Endothelial cell of umbilical vein (primary cell): Measurements from ENCODE around the gene MTHFR. TPM values are rescaled to one million over a fixed set of nuclear protein-coding genes. Genes with fewer than 3 reads are reported as not detected.

ENCODE experiments used
- BruUV-seq: library from RNA; stranded (reverse); fragments of 400-500 nt; replicated peaks from 2 replicates; lab custom pipeline; 2021; lab: Mats Ljungman, UMichigan
- CTCF ChIA-PET: fragments of 300-600, 350-600 bp; sonication (Branson Sonifier 250); formaldehyde crosslinking; loops from one replicate; lab custom pipeline; 2021; ENCODE audit warnings: antibody characterized with exemption, inconsistent platforms; lab: Charles Lee
- POLR2A ChIA-PET: fragments of 300-600, 350-600 bp; sonication (Branson Sonifier 250); formaldehyde crosslinking; loops from one replicate; lab custom pipeline; 2021; ENCODE audit warnings: antibody characterized with exemption, inconsistent platforms; lab: Charles Lee
- DNase-seq: peaks from one replicate; pipeline ENCODE4 v3.0.0-alpha.2; 2011; ENCODE audit warnings: low read depth, low spot score
- FAIRE-seq: peaks from 2 replicates; lab custom pipeline; 2011; peaks lifted over from hg19 to GRCh38; lab: Jason Lieb, UNC
- H2AFZ ChIP-seq: 2 replicates; pipeline ENCODE4 v1.6.0; 2012; ENCODE audit warnings: low read depth, low read length, control low read depth, inconsistent platforms
- H3K27ac ChIP-seq: 2 replicates; pipeline ENCODE4 v1.5.1; 2011; ENCODE audit warnings: low read depth, mild to moderate bottlenecking, control low read depth, low read length, moderate library complexity; ENCODE audit not compliant: insufficient read depth
- H3K27me3 ChIP-seq, 2 experiments: 2 replicates each; pipeline versions ENCODE4 v1.6.0 to v1.6.1; 2011; ENCODE audit warnings: low read length in 2 of 2, mixed read lengths in 1 of 2; ENCODE audit not compliant: control insufficient read depth in 2 of 2, insufficient read depth in 2 of 2
- H3K36me3 ChIP-seq, 2 experiments: 2 replicates in 1 of 2; 3 replicates in 1 of 2; pipeline ENCODE4 v1.5.1; 2011; ENCODE audit warnings: low read length in 2 of 2, mild to moderate bottlenecking in 1 of 2, moderate library complexity in 1 of 2; ENCODE audit not compliant: control insufficient read depth in 2 of 2, insufficient read depth in 2 of 2; ENCODE audit errors: extremely low read depth in 1 of 2
- H3K4me1 ChIP-seq: 3 replicates; pipeline ENCODE4 v1.5.1; 2011; ENCODE audit warnings: mild to moderate bottlenecking, low read length; ENCODE audit not compliant: control insufficient read depth, insufficient read depth; ENCODE audit errors: extremely low read depth
- H3K4me2 ChIP-seq: 2 replicates; pipeline ENCODE4 v1.6.1; 2011; ENCODE audit warnings: low read length, control low read depth, mixed read lengths; ENCODE audit not compliant: insufficient read depth
- H3K4me3 ChIP-seq, 3 experiments: fragments of 200-600 bp in 1 of 3; sonication (generic), shearing (Covaris generic) in 1 of 3; replicated peaks in 1 of 3; 2 replicates each; pipeline ENCODE4 v1.5.1; 2011 to 2016; ENCODE audit warnings: control low read depth in 3 of 3, low read length in 3 of 3, mild to moderate bottlenecking in 2 of 3, inconsistent platforms in 1 of 3, low read depth in 1 of 3, moderate library complexity in 1 of 3; ENCODE audit not compliant: insufficient read depth in 1 of 3
- H3K79me2 ChIP-seq: 2 replicates; pipeline ENCODE4 v1.6.0; 2012; ENCODE audit warnings: low read length, inconsistent platforms; ENCODE audit not compliant: control insufficient read depth, insufficient read depth
- H3K9ac ChIP-seq: replicated peaks from 2 replicates; pipeline ENCODE3; 2011; ENCODE audit warnings: low read length, control low read depth; ENCODE audit not compliant: insufficient read depth; ENCODE audit errors: extremely low read depth
- H3K9me1 ChIP-seq: replicated peaks from 3 replicates; pipeline ENCODE4 v1.6.0; 2011; ENCODE audit warnings: mild to moderate bottlenecking, low read length; ENCODE audit not compliant: control insufficient read depth, insufficient read depth; ENCODE audit errors: extremely low read depth
- H3K9me3 ChIP-seq: replicated peaks from 2 replicates; pipeline ENCODE4 v1.5.1; 2012; ENCODE audit warnings: low read length, inconsistent platforms; ENCODE audit not compliant: control insufficient read depth, insufficient read depth
- H4K20me1 ChIP-seq: replicated peaks from 2 replicates; pipeline ENCODE3; 2011; ENCODE audit warnings: mild to moderate bottlenecking, low read length; ENCODE audit not compliant: control insufficient read depth, insufficient read depth; ENCODE audit errors: extremely low read depth
- EZH2 ChIP-seq: IDR thresholded peaks from 2 replicates; pipeline ENCODE4 v1.6.1; 2012; ENCODE audit warnings: borderline replicate concordance, low read depth, mild to moderate bottlenecking, moderate library complexity, low read length, inconsistent platforms; ENCODE audit not compliant: severe bottlenecking
- FOS ChIP-seq: IDR thresholded peaks from 2 replicates; pipeline ENCODE4 v1.6.1; 2011; ENCODE audit warnings: mild to moderate bottlenecking, low read length, moderate library complexity, borderline replicate concordance; ENCODE audit not compliant: insufficient read depth
- GATA2 ChIP-seq: IDR thresholded peaks from 2 replicates; pipeline ENCODE4 v1.7.0; 2011; ENCODE audit warnings: low read depth, mild to moderate bottlenecking, moderate library complexity, mixed read lengths, low read length; ENCODE audit not compliant: insufficient read length, insufficient read depth
- JUN ChIP-seq: IDR thresholded peaks from 2 replicates; pipeline ENCODE4 v1.6.1; 2011; ENCODE audit warnings: borderline replicate concordance, low read depth; ENCODE audit not compliant: insufficient read length, insufficient read depth
- MYC ChIP-seq: IDR thresholded peaks from one replicate; pipeline ENCODE4 v1.6.1; 2011; ENCODE audit warnings: mild to moderate bottlenecking, low read depth, low read length
- dilution Hi-C: fragments of 300-500 bp; cut with MboI; formaldehyde crosslinking; loops from one replicate; pipeline ENCODE4 v1.15.0; 2019; ENCODE audit warnings: low sequenced_read_pairs; ENCODE audit not compliant: extremely low pct_ligation_motif_present
- intact Hi-C: fragments of 100-400 bp; cut with micrococcal nuclease; formaldehyde crosslinking; loops from one replicate; pipeline ENCODE4 v1.10.0; 2022
- polyA plus RNA-seq, 4 experiments: library from polyadenylated mRNA; depleted of rRNA in 3 of 4; stranded (reverse) in 3 of 4; unstranded in 1 of 4; fragments of >200 nt; gene quantifications; 2 replicates each; pipeline versions ENCODE4 v1.2.1 to v1.2.3, GENCODE V29; 2011 to 2012; ENCODE audit warnings: missing spikeins in 1 of 4
- total RNA-seq: library from RNA; stranded (reverse); gene quantifications from 2 replicates; pipeline ENCODE4 v1.2.3, GENCODE V29; 2021
- TF ChIP-seq, protein P1 (sequence below): IDR thresholded peaks from 2 replicates; pipeline ENCODE4 v1.6.1; 2011; ENCODE audit not compliant: insufficient read depth, insufficient read length

The MTHFR gene
- total and polyA plus RNA-seq, 2 donors (not counting 3 experiments of a cell fraction or from before 2014, with no cell fraction given) = 13.8 to 25.3 TPM

DNA sequence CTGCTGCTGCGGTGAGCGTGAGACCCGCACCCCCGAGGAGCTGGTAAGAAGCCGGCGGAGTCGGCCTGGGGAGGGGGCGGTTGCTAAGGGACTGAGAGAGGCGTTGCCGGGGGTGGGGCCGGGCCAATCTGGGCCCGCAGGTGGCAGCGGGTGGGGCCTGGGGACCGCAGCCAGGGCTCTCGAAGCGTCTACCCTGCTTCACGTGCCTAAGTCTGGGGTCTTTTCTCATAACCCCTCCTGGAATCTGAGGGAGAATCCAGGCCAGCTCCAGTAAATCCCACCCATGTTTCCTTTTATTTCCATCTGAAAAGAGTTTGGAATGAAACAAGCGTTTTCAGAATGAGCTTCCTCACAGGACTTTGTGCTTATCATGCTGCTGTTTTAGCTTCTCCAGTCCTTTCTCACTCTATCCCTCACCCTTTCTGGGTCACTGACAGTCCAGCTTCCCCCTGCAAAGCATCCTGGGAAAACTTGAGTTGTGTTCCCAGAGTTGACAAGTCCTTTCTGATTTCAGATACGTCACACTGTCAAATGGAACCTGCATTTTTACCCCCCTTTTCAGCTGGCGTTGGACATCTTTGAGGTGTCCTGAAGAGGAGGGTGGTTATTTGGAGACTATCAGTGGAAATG lies 658 bp upstream of the MTHFR start:
- Histone ChIP-seq H3K36me3 (peaks cover 5 to 14% of the 10 kb centered on the region in 2 experiments), H4K20me1 (no peaks in the 10 kb centered on the region), H3K9ac (peak overlapping the region; percentile 90), H3K9me1 (no peaks in the 10 kb centered on the region), H3K4me1 (peaks cover 51% of the 10 kb centered on the region), H3K4me2 (peak overlapping the region; percentile 100), H3K9me3 (no peaks in the 10 kb centered on the region), H3K79me2 (peaks cover 45% of the 10 kb centered on the region), H3K27me3 (no peaks in the 10 kb centered on the region), H3K27ac (peak overlapping the region; percentile 75), H3K4me3 (peak overlapping the region; percentile 75 to 97 (median 93)), H2AFZ (peak overlapping the region; percentile 67)
- BruUV-seq = TSS peak; percentile 35
- FAIRE-seq (peak; percentile 18), DNase-seq (peak; percentile 45)
- TF ChIP-seq GATA2 (no peak), MYC (no peak), EZH2 (no peak), FOS (no peak), JUN (no peak)
- TF ChIP-seq, protein P1, sequence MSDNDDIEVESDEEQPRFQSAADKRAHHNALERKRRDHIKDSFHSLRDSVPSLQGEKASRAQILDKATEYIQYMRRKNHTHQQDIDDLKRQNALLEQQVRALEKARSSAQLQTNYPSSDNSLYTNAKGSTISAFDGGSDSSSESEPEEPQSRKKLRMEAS = no peak
- ChIA-PET CTCF (interaction anchor here (1.0 to 1.9 kb wide), 11 partner anchors 9 to 156 kb away, joined by 3 to 13 read pairs (median 5); partner anchors contain the start of gene FBXO6), POLR2A (interaction anchor here (0.6 to 2.0 kb wide), 5 partner anchors 9 to 137 kb away, joined by 3 to 12 read pairs (median 8); no protein-coding TSS in a partner anchor)
- intact Hi-C loops = loop anchor here (1.0 to 10.0 kb wide), 3 partner anchors 15 to 532 kb away; partner anchors contain the start of gene UBIAD1
- dilution Hi-C loops = no loop called here
